Keratinocyte (primary cell): ENCODE results near the gene ABR.

Source experiments
- CTCF ChIP-seq, 3 experiments: IDR thresholded peaks in 1 of 3; conservative IDR thresholded peaks in 1 of 3; optimal IDR thresholded peaks in 1 of 3; 2 replicates in 2 of 3; 3 replicates in 1 of 3; pipeline versions ENCODE3 to v1.5.1; 2011; ENCODE audit warnings: low read length in 3 of 3, mild to moderate bottlenecking in 3 of 3, moderate library complexity in 2 of 3, control low read depth in 1 of 3, inconsistent platforms in 1 of 3; ENCODE audit not compliant: insufficient read depth in 2 of 3; ENCODE audit errors: extremely low read depth in 1 of 3
- EZH2 ChIP-seq: IDR thresholded peaks from one replicate; pipeline ENCODE4 v1.6.1; 2012; ENCODE audit warnings: inconsistent platforms, mild to moderate bottlenecking, low read length, moderate library complexity

GRCh38 chr17:969811-970355 is 209.9 kb downstream of the ABR start:
- no peak for TF ChIP-seq CTCF (optimal IDR thresholded peaks at IDR 0.05 in 1 of 3, IDR thresholded peaks at IDR 0.05 in 1 of 3, conservative IDR thresholded peaks at IDR 0.05 in 1 of 3; ENCODE audit: extremely low read depth in 1 of 3, insufficient read depth in 2 of 3, low read length in 3 of 3)
- no peak for TF ChIP-seq EZH2
